Measurements from ENCODE around the gene CHRM4. TPM values are rescaled to one million over a fixed set of nuclear protein-coding genes. Genes with fewer than 3 reads are reported as not detected.

CHRM4 gene
- total RNA-seq, 1 experiment from 2014 or later = 1.1 TPM

GRCh38 chr11:46366661-46367161 lies 24.9 kb downstream of the CHRM4 start (continued):
- TF ChIP-seq CTCF (IDR thresholded peaks at IDR 0.05 in 2 of 3, conservative IDR thresholded peaks at IDR 0.05 in 1 of 3; ENCODE audit: borderline replicate concordance in 1 of 3, insufficient read depth in 1 of 3, low read depth in 2 of 3, low read length in 2 of 3) = no peak
- no peak for TF ChIP-seq JUND (IDR thresholded peaks at IDR 0.05)
- no peak for TF ChIP-seq ELF1 (IDR thresholded peaks at IDR 0.05; ENCODE audit: borderline replicate concordance, low read depth)
- TF ChIP-seq CBX3 (IDR thresholded peaks at IDR 0.05; ENCODE audit: low read depth) = no peak
- no peak for TF ChIP-seq SIN3A (IDR thresholded peaks at IDR 0.05; ENCODE audit: low read depth)
- TF ChIP-seq SP1 (IDR thresholded peaks at IDR 0.05; ENCODE audit: low read depth) = no peak

GRCh38 chr11:46366260-46366659 lies 25.3 kb downstream of the CHRM4 start:
- intact Hi-C loops (cut with micrococcal nuclease) = loop anchor here (5.0 kb wide), 1 partner anchor 119 kb away; no protein-coding TSS in a partner anchor
- H3K9me3 ChIP-seq (ENCODE audit: control insufficient read depth in 1 of 2, insufficient read depth in 1 of 2, low read depth in 1 of 2, low read length in 2 of 2) = no peaks in the 10 kb centered on the region
- BruUV-seq (replicated peaks) = no TSS peak
- no peak overlapping the region for H3K4me2 ChIP-seq (ENCODE audit: low read length)
- peaks cover 3 to 12% of the 10 kb centered on the region in 2 experiments; a peak in 2 of 4 replicates for H3K36me3 ChIP-seq (ENCODE audit: control insufficient read depth in 1 of 2, insufficient read depth in 2 of 2, low read length in 2 of 2)
- peaks cover 28% of the 10 kb centered on the region for H3K79me2 ChIP-seq (ENCODE audit: insufficient read depth, low read length)
- no peak overlapping the region; the same call in 1 of the 2 replicates for H3K27ac ChIP-seq (ENCODE audit: low read depth, low read length)
- ATAC-seq (no peak), DNase-seq (ENCODE audit: low read depth, low spot score) (no peak)
- no peaks in the 10 kb centered on the region for H3K9me2 ChIP-seq (ENCODE audit: insufficient read depth)
- H3K27me3 ChIP-seq (ENCODE audit: insufficient read depth, low read length) = no peaks in the 10 kb centered on the region
- ChIA-PET POLR2A (no interaction called here), RAD21 (ENCODE audit: low non-redundant PET in 1 of 2, low total read pairs in 2 of 2, uncharacterized antibody in 2 of 2, unreplicated experiment in 2 of 2) (no interaction called here), CTCF (interaction anchor here (0.6 to 2.0 kb wide), 4 partner anchors 13 to 51 kb away, joined by 3 to 8 read pairs (median 4); no protein-coding TSS in a partner anchor)
- no peaks in the 10 kb centered on the region for H4K20me1 ChIP-seq (ENCODE audit: insufficient read depth)
- TF ChIP-seq YY1 (IDR thresholded peaks at IDR 0.05; ENCODE audit: extremely low read depth, insufficient replicate concordance, low read depth, low read length) (no peak), ZBTB33 (IDR thresholded peaks at IDR 0.05; ENCODE audit: extremely low read depth, insufficient replicate concordance, low read length) (no peak), EZH2phosphoT487 (IDR thresholded peaks at IDR 0.05; ENCODE audit: borderline replicate concordance) (no peak), MAX (IDR thresholded peaks at IDR 0.05) (no peak), SIN3A (IDR thresholded peaks at IDR 0.05; ENCODE audit: low read depth) (no peak), EGR1 (IDR thresholded peaks at IDR 0.05; ENCODE audit: low read depth) (no peak)
- H3K9ac ChIP-seq (ENCODE audit: low read length) = no peak overlapping the region
- H3K4me3 ChIP-seq (replicated peaks in 1 of 2; ENCODE audit: low read depth in 1 of 2, low read length in 2 of 2) = no peak overlapping the region
- peaks cover 20 to 53% of the 10 kb centered on the region in 2 experiments for H3K4me1 ChIP-seq (ENCODE audit: control insufficient read depth in 1 of 2, insufficient read depth in 2 of 2, low read length in 2 of 2)
- H2AFZ ChIP-seq (ENCODE audit: low read depth, low read length, poor library complexity, severe bottlenecking) = no peak overlapping the region

Measured in HCT116 (cell line).